ENCODE data around the gene C17orf113. TPM values are rescaled to one million over a fixed set of nuclear protein-coding genes. Genes with fewer than 3 reads are reported as not detected.

Gene C17orf113
- total and polyA plus RNA-seq, 2 of the 13 experiments (the other 11 are each of a cell fraction or from before 2014, with no cell fraction given): 0.87 to 1.1 TPM

GRCh38 chr17:42016941-42017865 lies 33.2 kb downstream of the C17orf113 start, which contains the start of gene DNAJC7 (continued):
- TF ChIP-seq HIVEP1 (CRISPR knock-in tag; IDR thresholded peaks at IDR 0.05) (peak; percentile 81), RFXAP (CRISPR knock-in tag; IDR thresholded peaks at IDR 0.05; ENCODE audit: borderline replicate concordance) (peak; percentile 86; the same call in 1 of the 2 replicates), TCF7L2 (IDR thresholded peaks at IDR 0.05; ENCODE audit: low read depth, low read length) (no peak), ZBTB46 (CRISPR knock-in tag; IDR thresholded peaks at IDR 0.05; ENCODE audit: borderline replicate concordance) (0 out of 2 replicates have a peak, but pooled peaks have one; percentile 94), ZSCAN22 (CRISPR knock-in tag; IDR thresholded peaks at IDR 0.05) (peak; percentile 74; the same call in 1 of the 2 replicates), THAP8 (CRISPR knock-in tag; IDR thresholded peaks at IDR 0.05; ENCODE audit: borderline replicate concordance) (peak; percentile 45; the same call in 1 of the 2 replicates), MXI1 (IDR thresholded peaks at IDR 0.05; ENCODE audit: borderline replicate concordance, low read depth, low read length) (peak; percentile 82; the same call in 1 of the 3 replicates), FOXO4 (CRISPR knock-in tag; conservative IDR thresholded peaks at IDR 0.05) (0 out of 2 replicates have a peak, but pooled peaks have one; percentile 70), AGO1 (IDR thresholded peaks at IDR 0.05; ENCODE audit: low read depth, low read length, poor library complexity, severe bottlenecking) (peak; percentile 78), ZNF597 (CRISPR knock-in tag; IDR thresholded peaks at IDR 0.05) (no peak), ZNF672 (CRISPR knock-in tag; IDR thresholded peaks at IDR 0.05) (no peak), ZNF20 (CRISPR knock-in tag; IDR thresholded peaks at IDR 0.05) (peak; percentile 89; the same call in 1 of the 2 replicates), ZNF713 (CRISPR knock-in tag; IDR thresholded peaks at IDR 0.05) (peak; percentile 71), ZBTB49 (CRISPR knock-in tag; IDR thresholded peaks at IDR 0.05; ENCODE audit: borderline replicate concordance) (no peak), HMG20B (CRISPR knock-in tag; conservative IDR thresholded peaks at IDR 0.05) (peak; percentile 60), ZSCAN25 (CRISPR knock-in tag; IDR thresholded peaks at IDR 0.05) (no peak), KAT7 (CRISPR knock-in tag; IDR thresholded peaks at IDR 0.05; ENCODE audit: borderline replicate concordance) (peak; percentile 98; the same call in 1 of the 2 replicates), ZIK1 (CRISPR knock-in tag; IDR thresholded peaks at IDR 0.05; ENCODE audit: borderline replicate concordance, low read depth) (peak; percentile 59; the same call in 1 of the 2 replicates)
- TF ChIP-seq, protein P1, sequence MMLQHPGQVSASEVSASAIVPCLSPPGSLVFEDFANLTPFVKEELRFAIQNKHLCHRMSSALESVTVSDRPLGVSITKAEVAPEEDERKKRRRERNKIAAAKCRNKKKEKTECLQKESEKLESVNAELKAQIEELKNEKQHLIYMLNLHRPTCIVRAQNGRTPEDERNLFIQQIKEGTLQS (CRISPR knock-in tag; IDR thresholded peaks at IDR 0.05): no peak

Data from HepG2 (cell line).